Effector memory CD4-positive, alpha-beta T cell (primary cell): ENCODE measurements around the gene KRT26.

Experiments used
- DNase-seq, 3 donors: peaks; one replicate each; pipeline ENCODE4 v3.0.0-alpha.2; 2020
- H3K27ac ChIP-seq: 2 replicates; pipeline ENCODE4 v1.7.0; 2013; ENCODE audit warnings: mild to moderate bottlenecking, low read length, moderate library complexity; ENCODE audit not compliant: insufficient read depth, poor library complexity, severe bottlenecking
- H3K27me3 ChIP-seq: replicated peaks from 2 replicates; pipeline ENCODE4 v1.7.0; 2013; ENCODE audit warnings: mild to moderate bottlenecking, low read length; ENCODE audit not compliant: insufficient read depth, control insufficient read depth, poor library complexity, severe bottlenecking
- H3K36me3 ChIP-seq: 2 replicates; pipeline ENCODE4 v1.7.0; 2013; ENCODE audit warnings: mild to moderate bottlenecking, low read length, moderate library complexity; ENCODE audit not compliant: control insufficient read depth, insufficient read depth
- H3K4me1 ChIP-seq: 2 replicates; pipeline ENCODE4 v1.7.0; 2013; ENCODE audit warnings: low read length, mild to moderate bottlenecking; ENCODE audit not compliant: control insufficient read depth, insufficient read depth, poor library complexity, severe bottlenecking
- H3K4me3 ChIP-seq: 2 replicates; pipeline ENCODE4 v1.7.0; 2013; ENCODE audit warnings: low read length, low read depth, mild to moderate bottlenecking; ENCODE audit not compliant: insufficient read depth, poor library complexity, severe bottlenecking
- H3K9me3 ChIP-seq: 2 replicates; pipeline ENCODE4 v1.7.0; 2013; ENCODE audit warnings: mild to moderate bottlenecking, low read length, moderate library complexity; ENCODE audit not compliant: control insufficient read depth

KRT26 gene

GRCh38 chr17:40717776-40718175 lies 54.2 kb downstream of the KRT26 start:
- Histone ChIP-seq H3K9me3 (no peaks in the 10 kb centered on the region), H3K4me1 (no peaks in the 10 kb centered on the region), H3K27me3 (no peaks in the 10 kb centered on the region), H3K4me3 (no peak overlapping the region), H3K27ac (no peak overlapping the region), H3K36me3 (no peaks in the 10 kb centered on the region)
- DNase-seq = no peak
